Testis (tissue), 2 donors: ENCODE results near the gene CDC42BPB.

Source experiments
- POLR2A ChIP-seq: fragments of 450-650 bp; IDR thresholded peaks from one replicate; pipeline ENCODE4 v1.6.1; 2017; ENCODE audit warnings: antibody characterized with exemption, mild to moderate bottlenecking, moderate library complexity
- TF ChIP-seq, protein P1 (sequence below), 3 experiments: fragments of 450-650 bp in 2 of 3; fragments of 200-600 bp in 1 of 3; sonication (generic) in 1 of 3; IDR thresholded peaks; one replicate each; pipeline ENCODE4 v1.5.1; 2016 to 2019; ENCODE audit warnings: antibody characterized with exemption in 3 of 3, mild to moderate bottlenecking in 2 of 3, moderate library complexity in 1 of 3

GRCh38 chr14:102971314-102971713, 86.0 kb downstream of the CDC42BPB start:
- TF ChIP-seq, protein P1, sequence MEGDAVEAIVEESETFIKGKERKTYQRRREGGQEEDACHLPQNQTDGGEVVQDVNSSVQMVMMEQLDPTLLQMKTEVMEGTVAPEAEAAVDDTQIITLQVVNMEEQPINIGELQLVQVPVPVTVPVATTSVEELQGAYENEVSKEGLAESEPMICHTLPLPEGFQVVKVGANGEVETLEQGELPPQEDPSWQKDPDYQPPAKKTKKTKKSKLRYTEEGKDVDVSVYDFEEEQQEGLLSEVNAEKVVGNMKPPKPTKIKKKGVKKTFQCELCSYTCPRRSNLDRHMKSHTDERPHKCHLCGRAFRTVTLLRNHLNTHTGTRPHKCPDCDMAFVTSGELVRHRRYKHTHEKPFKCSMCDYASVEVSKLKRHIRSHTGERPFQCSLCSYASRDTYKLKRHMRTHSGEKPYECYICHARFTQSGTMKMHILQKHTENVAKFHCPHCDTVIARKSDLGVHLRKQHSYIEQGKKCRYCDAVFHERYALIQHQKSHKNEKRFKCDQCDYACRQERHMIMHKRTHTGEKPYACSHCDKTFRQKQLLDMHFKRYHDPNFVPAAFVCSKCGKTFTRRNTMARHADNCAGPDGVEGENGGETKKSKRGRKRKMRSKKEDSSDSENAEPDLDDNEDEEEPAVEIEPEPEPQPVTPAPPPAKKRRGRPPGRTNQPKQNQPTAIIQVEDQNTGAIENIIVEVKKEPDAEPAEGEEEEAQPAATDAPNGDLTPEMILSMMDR (IDR thresholded peaks at IDR 0.05) = no peak
- TF ChIP-seq POLR2A = no peak
